ENCODE results near the gene COL18A1.

The COL18A1 gene

DNA sequence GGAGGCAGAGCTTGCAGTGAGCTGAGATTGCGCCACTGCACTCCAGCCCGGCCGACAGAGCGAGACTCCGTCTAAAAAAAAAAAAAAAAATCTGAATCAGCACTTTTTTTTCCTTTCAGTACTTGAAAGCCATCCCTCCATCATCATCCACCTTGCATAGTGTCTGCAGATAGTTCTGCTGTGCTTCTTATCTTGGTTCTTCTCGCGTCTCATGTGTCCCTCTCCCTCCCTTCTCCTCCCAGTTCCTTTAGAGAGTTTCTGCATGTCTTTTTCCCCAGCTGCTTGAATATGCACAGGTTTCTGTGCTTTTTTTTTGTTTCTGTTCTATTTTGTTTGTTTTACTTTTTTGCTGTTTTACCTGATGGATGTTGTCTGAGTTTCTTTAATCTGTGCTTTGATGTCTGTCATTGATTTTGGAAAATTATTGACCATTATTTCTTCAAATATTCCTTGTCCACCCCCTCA, 3.9 kb upstream of the COL18A1 start:
- peaks cover 11 to 20% of the 10 kb centered on the region in 2 donors for H3K27me3 ChIP-seq (ENCODE audit: control insufficient read depth in 1 of 2, insufficient read depth in 2 of 2, low read length in 2 of 2)
- no peak overlapping the region for H3K27ac ChIP-seq (ENCODE audit: low read depth, low read length)
- H3K36me3 ChIP-seq (ENCODE audit: control insufficient read depth in 1 of 2, insufficient read depth in 2 of 2, low read length in 2 of 2) = no peaks in the 10 kb centered on the region
- no peaks in the 10 kb centered on the region for H3K9me3 ChIP-seq (ENCODE audit: control insufficient read depth in 1 of 2, low read length in 2 of 2)
- H3K9ac ChIP-seq (ENCODE audit: low read depth in 1 of 2, low read length in 2 of 2) = no peak overlapping the region
- H3K4me1 ChIP-seq (ENCODE audit: control insufficient read depth in 1 of 2, insufficient read depth in 2 of 2, low read length in 2 of 2) = no peaks in the 10 kb centered on the region
- no peak overlapping the region for H3K4me3 ChIP-seq (ENCODE audit: low read depth in 1 of 2, low read length in 2 of 2)

- Histone ChIP-seq H3K27me3 (ENCODE audit: control insufficient read depth in 1 of 2, insufficient read depth in 2 of 2, low read length in 2 of 2) (peaks cover 19 to 30% of the 10 kb centered on the region in 2 donors), H3K4me1 (ENCODE audit: control insufficient read depth in 1 of 2, insufficient read depth in 2 of 2, low read length in 2 of 2) (no peaks in the 10 kb centered on the region), H3K4me3 (ENCODE audit: low read depth in 1 of 2, low read length in 2 of 2) (no peak overlapping the region), H3K9ac (ENCODE audit: low read depth in 1 of 2, low read length in 2 of 2) (no peak overlapping the region), H3K27ac (ENCODE audit: low read depth, low read length) (no peak overlapping the region), H3K9me3 (ENCODE audit: control insufficient read depth in 1 of 2, low read length in 2 of 2) (no peaks in the 10 kb centered on the region), H3K36me3 (ENCODE audit: control insufficient read depth in 1 of 2, insufficient read depth in 2 of 2, low read length in 2 of 2) (no peaks in the 10 kb centered on the region)
These were observed 2.8 kb upstream of the COL18A1 start for GRCh38 chr21:45401916-45402900.

GRCh38 chr21:45403133-45403824, 1.7 kb upstream of the COL18A1 start:
- Histone ChIP-seq H3K27ac (ENCODE audit: low read depth, low read length) (no peak overlapping the region), H3K9ac (ENCODE audit: low read depth in 1 of 2, low read length in 2 of 2) (no peak overlapping the region), H3K4me3 (ENCODE audit: low read depth in 1 of 2, low read length in 2 of 2) (no peak overlapping the region), H3K4me1 (ENCODE audit: control insufficient read depth in 1 of 2, insufficient read depth in 2 of 2, low read length in 2 of 2) (no peaks in the 10 kb centered on the region), H3K27me3 (ENCODE audit: control insufficient read depth in 1 of 2, insufficient read depth in 2 of 2, low read length in 2 of 2) (peaks cover 29 to 33% of the 10 kb centered on the region in 2 donors), H3K9me3 (ENCODE audit: control insufficient read depth in 1 of 2, low read length in 2 of 2) (no peaks in the 10 kb centered on the region), H3K36me3 (ENCODE audit: control insufficient read depth in 1 of 2, insufficient read depth in 2 of 2, low read length in 2 of 2) (no peaks in the 10 kb centered on the region)

DNA sequence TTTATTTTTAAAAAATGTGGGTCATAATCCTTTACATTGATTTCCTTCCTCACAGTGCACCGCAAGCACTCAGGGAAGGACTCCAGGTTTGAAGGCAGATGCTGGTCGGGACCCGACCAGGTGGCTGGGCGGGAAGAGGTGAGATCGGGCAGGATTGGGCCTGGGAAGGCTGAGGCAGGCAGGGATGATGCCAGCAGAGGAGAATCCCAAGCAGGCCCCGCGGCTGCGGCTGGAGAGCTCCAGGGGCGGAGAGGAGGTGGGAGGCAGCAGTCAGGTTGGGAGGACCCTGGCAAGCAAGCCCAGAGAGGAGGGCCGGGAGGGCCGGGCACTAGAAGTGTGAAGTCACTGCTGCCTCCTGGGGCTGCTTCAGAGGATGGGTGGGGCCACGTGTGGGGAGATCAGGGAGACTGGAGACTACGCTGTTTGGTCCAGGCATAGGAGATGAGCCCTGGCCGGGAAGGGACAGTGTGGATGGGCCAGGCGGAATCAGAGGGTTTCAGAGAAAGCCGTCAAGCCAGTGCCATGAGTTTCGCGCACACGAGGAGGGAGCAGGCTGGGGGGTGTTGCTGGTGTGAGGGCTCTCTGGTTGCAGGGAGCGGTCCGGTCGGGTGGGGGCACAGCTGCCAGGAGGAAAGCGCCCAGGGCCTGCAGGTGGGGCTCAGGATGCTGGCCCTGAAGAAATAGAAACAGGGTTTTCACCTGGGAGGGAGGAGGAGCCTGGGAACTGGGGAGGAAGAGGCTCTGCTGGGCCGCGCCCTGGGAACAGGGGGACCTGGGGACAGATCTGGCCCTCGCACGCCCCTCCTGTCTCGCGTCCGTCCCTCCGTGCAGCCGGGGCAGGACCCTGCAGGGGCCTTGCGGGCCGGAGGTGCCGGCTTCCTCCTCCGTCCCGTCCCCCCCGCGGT, 888 bp upstream of the COL18A1 start:
- Histone ChIP-seq H3K27me3 (ENCODE audit: control insufficient read depth in 1 of 2, insufficient read depth in 2 of 2, low read length in 2 of 2) (peaks cover 29 to 33% of the 10 kb centered on the region in 2 donors), H3K27ac (ENCODE audit: low read depth, low read length) (no peak overlapping the region), H3K36me3 (ENCODE audit: control insufficient read depth in 1 of 2, insufficient read depth in 2 of 2, low read length in 2 of 2) (no peaks in the 10 kb centered on the region), H3K9ac (ENCODE audit: low read depth in 1 of 2, low read length in 2 of 2) (no peak overlapping the region), H3K4me1 (ENCODE audit: control insufficient read depth in 1 of 2, insufficient read depth in 2 of 2, low read length in 2 of 2) (no peaks in the 10 kb centered on the region), H3K9me3 (ENCODE audit: control insufficient read depth in 1 of 2, low read length in 2 of 2) (no peaks in the 10 kb centered on the region), H3K4me3 (ENCODE audit: low read depth in 1 of 2, low read length in 2 of 2) (peak overlapping the region; percentile 10 to 50)

DNA sequence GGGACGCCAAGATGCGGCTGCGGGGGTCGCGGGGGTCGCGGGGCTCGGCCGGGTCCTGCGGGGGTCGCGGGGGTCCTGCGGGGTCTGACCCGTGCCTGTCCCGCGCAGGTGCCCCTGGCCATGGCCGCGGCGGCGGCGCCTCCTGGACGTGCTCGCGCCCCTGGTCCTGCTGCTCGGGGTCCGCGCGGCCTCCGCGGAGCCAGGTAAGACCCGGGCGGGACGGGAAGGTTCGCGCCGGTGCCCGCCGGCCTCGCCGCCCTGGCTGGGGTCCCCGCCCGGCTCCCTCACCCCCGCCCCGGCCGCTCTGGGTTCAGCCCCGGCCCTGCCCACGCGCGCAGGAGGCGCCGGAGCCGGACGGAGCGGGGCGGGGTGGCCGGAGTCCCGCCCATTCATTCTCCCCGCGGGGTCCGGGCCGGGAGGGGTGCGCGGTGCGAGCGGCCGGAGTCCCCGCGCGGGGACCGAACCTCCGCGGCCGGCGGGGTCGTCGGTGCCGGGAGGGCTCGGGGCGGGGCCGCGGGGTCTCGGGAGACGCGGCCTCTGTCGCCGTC, 380 bp downstream of the COL18A1 start:
- H3K36me3 ChIP-seq (ENCODE audit: control insufficient read depth in 1 of 2, insufficient read depth in 2 of 2, low read length in 2 of 2) = no peaks in the 10 kb centered on the region
- peak overlapping the region in 1 of 2 donors; percentile 36 for H3K4me3 ChIP-seq (ENCODE audit: low read depth in 1 of 2, low read length in 2 of 2)
- peaks cover 29 to 33% of the 10 kb centered on the region in 2 donors for H3K27me3 ChIP-seq (ENCODE audit: control insufficient read depth in 1 of 2, insufficient read depth in 2 of 2, low read length in 2 of 2)
- peak overlapping the region; percentile 67 for H3K27ac ChIP-seq (ENCODE audit: low read depth, low read length)
- no peak overlapping the region for H3K9ac ChIP-seq (ENCODE audit: low read depth in 1 of 2, low read length in 2 of 2)
- H3K4me1 ChIP-seq (ENCODE audit: control insufficient read depth in 1 of 2, insufficient read depth in 2 of 2, low read length in 2 of 2) = no peaks in the 10 kb centered on the region
- H3K9me3 ChIP-seq (ENCODE audit: control insufficient read depth in 1 of 2, low read length in 2 of 2) = no peaks in the 10 kb centered on the region

GRCh38 chr21:45405819-45406762, 1.1 kb downstream of the COL18A1 start:
- Histone ChIP-seq H3K4me1 (ENCODE audit: control insufficient read depth in 1 of 2, insufficient read depth in 2 of 2, low read length in 2 of 2) (no peaks in the 10 kb centered on the region), H3K36me3 (ENCODE audit: control insufficient read depth in 1 of 2, insufficient read depth in 2 of 2, low read length in 2 of 2) (no peaks in the 10 kb centered on the region), H3K27me3 (ENCODE audit: control insufficient read depth in 1 of 2, insufficient read depth in 2 of 2, low read length in 2 of 2) (peaks cover 29 to 33% of the 10 kb centered on the region in 2 donors), H3K9me3 (ENCODE audit: control insufficient read depth in 1 of 2, low read length in 2 of 2) (no peaks in the 10 kb centered on the region), H3K4me3 (ENCODE audit: low read depth in 1 of 2, low read length in 2 of 2) (peak overlapping the region; percentile 36 to 40), H3K27ac (ENCODE audit: low read depth, low read length) (peak overlapping the region; percentile 67), H3K9ac (ENCODE audit: low read depth in 1 of 2, low read length in 2 of 2) (peak overlapping the region in 1 of 2 donors; percentile 32)

- no peaks in the 10 kb centered on the region for H3K4me1 ChIP-seq (ENCODE audit: control insufficient read depth in 1 of 2, insufficient read depth in 2 of 2, low read length in 2 of 2)
- peak overlapping the region; percentile 5 for H3K27ac ChIP-seq (ENCODE audit: low read depth, low read length)
- no peak overlapping the region for H3K9ac ChIP-seq (ENCODE audit: low read depth in 1 of 2, low read length in 2 of 2)
- H3K36me3 ChIP-seq (ENCODE audit: control insufficient read depth in 1 of 2, insufficient read depth in 2 of 2, low read length in 2 of 2) = no peaks in the 10 kb centered on the region
- no peaks in the 10 kb centered on the region for H3K9me3 ChIP-seq (ENCODE audit: control insufficient read depth in 1 of 2, low read length in 2 of 2)
- no peak overlapping the region for H3K4me3 ChIP-seq (ENCODE audit: low read depth in 1 of 2, low read length in 2 of 2)
- peaks cover 29 to 33% of the 10 kb centered on the region in 2 donors for H3K27me3 ChIP-seq (ENCODE audit: control insufficient read depth in 1 of 2, insufficient read depth in 2 of 2, low read length in 2 of 2)
These were observed 2.0 kb downstream of the COL18A1 start for GRCh38 chr21:45406801-45407628.

DNA sequence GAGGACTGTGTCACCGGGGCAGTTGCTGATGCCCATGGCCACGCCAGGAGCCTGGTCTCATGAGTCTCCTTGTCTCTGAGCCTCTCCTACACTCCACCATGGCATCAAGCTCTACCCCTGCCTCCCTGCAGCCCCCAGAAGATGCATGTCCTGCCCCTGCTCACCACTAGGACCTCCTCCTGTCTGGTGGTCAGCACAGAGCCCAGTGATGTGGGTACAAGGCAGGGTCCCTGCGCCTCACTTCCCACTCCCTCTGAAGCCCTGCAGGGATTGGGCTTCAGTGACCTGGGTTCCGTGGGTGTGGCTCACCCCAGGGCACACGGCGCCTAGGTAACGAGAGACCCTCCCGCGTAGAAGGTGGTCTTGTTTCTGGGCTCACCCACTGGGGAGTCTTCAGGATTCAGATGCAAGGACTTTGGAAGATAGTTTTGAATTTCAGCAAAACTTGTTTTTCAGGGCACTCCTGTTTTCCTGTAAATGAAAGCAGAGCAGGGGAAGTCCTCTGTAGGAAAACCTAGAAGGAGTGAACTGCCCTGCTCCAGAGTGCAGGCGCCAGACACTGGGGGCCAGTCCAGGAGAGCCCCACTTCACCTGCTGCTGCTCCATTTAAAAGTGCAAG, 2.8 kb downstream of the COL18A1 start:
- Histone ChIP-seq H3K4me1 (ENCODE audit: control insufficient read depth in 1 of 2, insufficient read depth in 2 of 2, low read length in 2 of 2) (no peaks in the 10 kb centered on the region), H3K27me3 (ENCODE audit: control insufficient read depth in 1 of 2, insufficient read depth in 2 of 2, low read length in 2 of 2) (peaks cover 27 to 31% of the 10 kb centered on the region in 2 donors), H3K4me3 (ENCODE audit: low read depth in 1 of 2, low read length in 2 of 2) (no peak overlapping the region), H3K36me3 (ENCODE audit: control insufficient read depth in 1 of 2, insufficient read depth in 2 of 2, low read length in 2 of 2) (no peaks in the 10 kb centered on the region), H3K9ac (ENCODE audit: low read depth in 1 of 2, low read length in 2 of 2) (no peak overlapping the region), H3K9me3 (ENCODE audit: control insufficient read depth in 1 of 2, low read length in 2 of 2) (no peaks in the 10 kb centered on the region), H3K27ac (ENCODE audit: low read depth, low read length) (no peak overlapping the region)
